Endothelial cell of umbilical vein (primary cell): ENCODE results near the gene CASKIN1. TPM values are rescaled to one million over a fixed set of nuclear protein-coding genes. Genes with fewer than 3 reads are reported as not detected.

Experiments used
- BruUV-seq: library from RNA; stranded (reverse); fragments of 400-500 nt; replicated peaks from 2 replicates; lab custom pipeline; 2021; lab: Mats Ljungman, UMichigan
- CTCF ChIA-PET: fragments of 300-600, 350-600 bp; sonication (Branson Sonifier 250); formaldehyde crosslinking; loops from one replicate; lab custom pipeline; 2021; ENCODE audit warnings: antibody characterized with exemption, inconsistent platforms; lab: Charles Lee
- POLR2A ChIA-PET: fragments of 300-600, 350-600 bp; sonication (Branson Sonifier 250); formaldehyde crosslinking; loops from one replicate; lab custom pipeline; 2021; ENCODE audit warnings: antibody characterized with exemption, inconsistent platforms; lab: Charles Lee
- DNase-seq: peaks from one replicate; pipeline ENCODE4 v3.0.0-alpha.2; 2011; ENCODE audit warnings: low read depth, low spot score
- FAIRE-seq: peaks from 2 replicates; lab custom pipeline; 2011; peaks lifted over from hg19 to GRCh38; lab: Jason Lieb, UNC
- H2AFZ ChIP-seq: 2 replicates; pipeline ENCODE4 v1.6.0; 2012; ENCODE audit warnings: low read depth, low read length, control low read depth, inconsistent platforms
- H3K27ac ChIP-seq: 2 replicates; pipeline ENCODE4 v1.5.1; 2011; ENCODE audit warnings: low read depth, mild to moderate bottlenecking, control low read depth, low read length, moderate library complexity; ENCODE audit not compliant: insufficient read depth
- H3K27me3 ChIP-seq, 2 experiments: 2 replicates each; pipeline versions ENCODE4 v1.6.0 to v1.6.1; 2011; ENCODE audit warnings: low read length in 2 of 2, mixed read lengths in 1 of 2; ENCODE audit not compliant: control insufficient read depth in 2 of 2, insufficient read depth in 2 of 2
- H3K36me3 ChIP-seq, 2 experiments: 2 replicates in 1 of 2; 3 replicates in 1 of 2; pipeline ENCODE4 v1.5.1; 2011; ENCODE audit warnings: low read length in 2 of 2, mild to moderate bottlenecking in 1 of 2, moderate library complexity in 1 of 2; ENCODE audit not compliant: control insufficient read depth in 2 of 2, insufficient read depth in 2 of 2; ENCODE audit errors: extremely low read depth in 1 of 2
- H3K4me1 ChIP-seq: 3 replicates; pipeline ENCODE4 v1.5.1; 2011; ENCODE audit warnings: mild to moderate bottlenecking, low read length; ENCODE audit not compliant: control insufficient read depth, insufficient read depth; ENCODE audit errors: extremely low read depth
- H3K4me2 ChIP-seq: 2 replicates; pipeline ENCODE4 v1.6.1; 2011; ENCODE audit warnings: low read length, control low read depth, mixed read lengths; ENCODE audit not compliant: insufficient read depth
- H3K4me3 ChIP-seq, 3 experiments: fragments of 200-600 bp in 1 of 3; sonication (generic), shearing (Covaris generic) in 1 of 3; replicated peaks in 1 of 3; 2 replicates each; pipeline ENCODE4 v1.5.1; 2011 to 2016; ENCODE audit warnings: control low read depth in 3 of 3, low read length in 3 of 3, mild to moderate bottlenecking in 2 of 3, inconsistent platforms in 1 of 3, low read depth in 1 of 3, moderate library complexity in 1 of 3; ENCODE audit not compliant: insufficient read depth in 1 of 3
- H3K79me2 ChIP-seq: 2 replicates; pipeline ENCODE4 v1.6.0; 2012; ENCODE audit warnings: low read length, inconsistent platforms; ENCODE audit not compliant: control insufficient read depth, insufficient read depth
- H3K9ac ChIP-seq: replicated peaks from 2 replicates; pipeline ENCODE3; 2011; ENCODE audit warnings: low read length, control low read depth; ENCODE audit not compliant: insufficient read depth; ENCODE audit errors: extremely low read depth
- H3K9me1 ChIP-seq: replicated peaks from 3 replicates; pipeline ENCODE4 v1.6.0; 2011; ENCODE audit warnings: mild to moderate bottlenecking, low read length; ENCODE audit not compliant: control insufficient read depth, insufficient read depth; ENCODE audit errors: extremely low read depth
- H3K9me3 ChIP-seq: replicated peaks from 2 replicates; pipeline ENCODE4 v1.5.1; 2012; ENCODE audit warnings: low read length, inconsistent platforms; ENCODE audit not compliant: control insufficient read depth, insufficient read depth
- H4K20me1 ChIP-seq: replicated peaks from 2 replicates; pipeline ENCODE3; 2011; ENCODE audit warnings: mild to moderate bottlenecking, low read length; ENCODE audit not compliant: control insufficient read depth, insufficient read depth; ENCODE audit errors: extremely low read depth
- EZH2 ChIP-seq: IDR thresholded peaks from 2 replicates; pipeline ENCODE4 v1.6.1; 2012; ENCODE audit warnings: borderline replicate concordance, low read depth, mild to moderate bottlenecking, moderate library complexity, low read length, inconsistent platforms; ENCODE audit not compliant: severe bottlenecking
- FOS ChIP-seq: IDR thresholded peaks from 2 replicates; pipeline ENCODE4 v1.6.1; 2011; ENCODE audit warnings: mild to moderate bottlenecking, low read length, moderate library complexity, borderline replicate concordance; ENCODE audit not compliant: insufficient read depth
- GATA2 ChIP-seq: IDR thresholded peaks from 2 replicates; pipeline ENCODE4 v1.7.0; 2011; ENCODE audit warnings: low read depth, mild to moderate bottlenecking, moderate library complexity, mixed read lengths, low read length; ENCODE audit not compliant: insufficient read length, insufficient read depth
- JUN ChIP-seq: IDR thresholded peaks from 2 replicates; pipeline ENCODE4 v1.6.1; 2011; ENCODE audit warnings: borderline replicate concordance, low read depth; ENCODE audit not compliant: insufficient read length, insufficient read depth
- MYC ChIP-seq: IDR thresholded peaks from one replicate; pipeline ENCODE4 v1.6.1; 2011; ENCODE audit warnings: mild to moderate bottlenecking, low read depth, low read length
- POLR2A ChIP-seq: IDR thresholded peaks from 2 replicates; pipeline ENCODE4 v1.6.1; 2012; ENCODE audit warnings: low read depth, mild to moderate bottlenecking, control low read depth, low read length
- dilution Hi-C: fragments of 300-500 bp; cut with MboI; formaldehyde crosslinking; loops from one replicate; pipeline ENCODE4 v1.15.0; 2019; ENCODE audit warnings: low sequenced_read_pairs; ENCODE audit not compliant: extremely low pct_ligation_motif_present
- intact Hi-C: fragments of 100-400 bp; cut with micrococcal nuclease; formaldehyde crosslinking; loops from one replicate; pipeline ENCODE4 v1.10.0; 2022
- polyA plus RNA-seq, 4 experiments: library from polyadenylated mRNA; depleted of rRNA in 3 of 4; stranded (reverse) in 3 of 4; unstranded in 1 of 4; fragments of >200 nt; gene quantifications; 2 replicates each; pipeline versions ENCODE4 v1.2.1 to v1.2.3, GENCODE V29; 2011 to 2012; ENCODE audit warnings: missing spikeins in 1 of 4
- total RNA-seq: library from RNA; stranded (reverse); gene quantifications from 2 replicates; pipeline ENCODE4 v1.2.3, GENCODE V29; 2021
- TF ChIP-seq, protein P1 (sequence below): IDR thresholded peaks from 2 replicates; pipeline ENCODE4 v1.6.1; 2011; ENCODE audit not compliant: insufficient read depth, insufficient read length

The CASKIN1 gene
- total and polyA plus RNA-seq, 2 donors (not counting 3 experiments of a cell fraction or from before 2014, with no cell fraction given) = 0.11 to 0.58 TPM

GRCh38 chr16:2231016-2231931, 34.9 kb upstream of the CASKIN1 start:
- dilution Hi-C loops = no loop called here
- no peak overlapping the region for H3K27ac ChIP-seq
- CTCF ChIA-PET = no interaction called here

DNA sequence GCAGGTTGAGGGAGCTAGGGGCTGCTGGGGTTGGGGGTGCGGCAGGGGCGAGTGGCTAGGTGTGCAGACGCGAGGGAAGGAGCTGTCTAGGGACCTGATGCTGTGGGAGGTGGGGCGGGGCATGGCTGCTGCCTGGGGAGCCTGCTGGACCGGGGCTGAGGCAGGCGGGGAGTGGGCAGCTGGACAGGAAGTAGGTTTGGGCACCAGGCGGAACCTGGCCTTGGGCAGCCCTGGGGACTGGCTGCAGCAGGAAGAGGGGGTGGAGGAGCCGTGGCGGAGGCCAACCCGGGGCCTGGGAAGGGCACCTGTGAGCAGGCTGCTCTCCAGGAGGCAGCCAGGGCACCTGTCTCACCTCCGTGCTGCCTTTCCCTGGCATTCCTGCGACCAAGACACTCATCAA, 34.0 kb upstream of the CASKIN1 start:
- Histone ChIP-seq H3K79me2 (peaks cover 18% of the 10 kb centered on the region), H3K27ac (no peak overlapping the region), H3K9me1 (no peaks in the 10 kb centered on the region), H3K27me3 (no peaks in the 10 kb centered on the region), H2AFZ (no peak overlapping the region), H3K4me3 (no peak overlapping the region), H3K36me3 (peaks cover 9 to 49% of the 10 kb centered on the region in 2 experiments), H4K20me1 (no peaks in the 10 kb centered on the region), H3K9me3 (no peaks in the 10 kb centered on the region), H3K4me1 (no peaks in the 10 kb centered on the region), H3K9ac (no peak overlapping the region), H3K4me2 (no peak overlapping the region)
- TF ChIP-seq EZH2 (no peak), POLR2A (no peak), MYC (no peak), FOS (no peak), GATA2 (no peak), JUN (no peak)
- TF ChIP-seq, protein P1, sequence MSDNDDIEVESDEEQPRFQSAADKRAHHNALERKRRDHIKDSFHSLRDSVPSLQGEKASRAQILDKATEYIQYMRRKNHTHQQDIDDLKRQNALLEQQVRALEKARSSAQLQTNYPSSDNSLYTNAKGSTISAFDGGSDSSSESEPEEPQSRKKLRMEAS = no peak
- FAIRE-seq = no peak
- BruUV-seq = no TSS peak
- intact Hi-C loops (no loop called here), dilution Hi-C loops (no loop called here)
- ChIA-PET CTCF (no interaction called here), POLR2A (no interaction called here)
- no peak for DNase-seq

More at GRCh38 chr16:2231016-2231931, 34.9 kb upstream of the CASKIN1 start:
- POLR2A ChIA-PET = no interaction called here
- FAIRE-seq (no peak), DNase-seq (no peak)
- no peak for TF ChIP-seq JUN
- no peak for TF ChIP-seq EZH2
- no peak for TF ChIP-seq MYC
- TF ChIP-seq, protein P1 = no peak
- no peak for TF ChIP-seq FOS
- TF ChIP-seq GATA2 = no peak
- intact Hi-C loops = no loop called here
- no peak overlapping the region for H3K4me3 ChIP-seq
- no peaks in the 10 kb centered on the region for H3K9me3 ChIP-seq
- H3K79me2 ChIP-seq = peaks cover 9% of the 10 kb centered on the region
- H3K9me1 ChIP-seq = no peaks in the 10 kb centered on the region
- peaks cover 9 to 50% of the 10 kb centered on the region in 2 experiments for H3K36me3 ChIP-seq
- H2AFZ ChIP-seq = no peak overlapping the region
- no peak overlapping the region for H3K4me2 ChIP-seq
- no peaks in the 10 kb centered on the region for H4K20me1 ChIP-seq
- peaks cover 0 to 2% of the 10 kb centered on the region in 2 experiments for H3K27me3 ChIP-seq
- no peak overlapping the region for H3K9ac ChIP-seq
- peaks cover under 1% of the 10 kb centered on the region for H3K4me1 ChIP-seq
- no TSS peak for BruUV-seq
